Epithelial cell of proximal tubule (primary cell): ENCODE data around the gene CCDC85B. TPM values are rescaled to one million over a fixed set of nuclear protein-coding genes. Genes with fewer than 3 reads are reported as not detected.
"Not testable (repeated sequence)": the region's sequence is repeated elsewhere in the genome, so short reads cannot be mapped to it uniquely, and the experiment has no call there.

Source experiments
- DNase-seq: peaks from one replicate; pipeline ENCODE4 v3.0.0-alpha.2; 2011; ENCODE audit warnings: low read depth
- H3K4me3 ChIP-seq: 2 replicates; pipeline ENCODE4 v1.5.1; 2011; ENCODE audit warnings: low read depth, mild to moderate bottlenecking, low read length
- CTCF ChIP-seq: conservative IDR thresholded peaks from 2 replicates; pipeline ENCODE4 v1.5.1; 2012; ENCODE audit warnings: low read depth, mild to moderate bottlenecking, low read length
- total RNA-seq: library from RNA; depleted of rRNA; stranded (reverse); fragments of >200 nt; gene quantifications from 2 replicates; pipeline ENCODE4 v1.2.3, GENCODE V29; 2015

CCDC85B gene
- 76.5 and 94.2 TPM in 2 replicates for total RNA-seq

- TF ChIP-seq CTCF = no peak
- H3K4me3 ChIP-seq = peak within 1 kb of the TSS; percentile 58
- DNase-seq = no peak
Observed at GRCh38 chr11:65890324-65891218, at the start of gene CCDC85B. TSS of gene CCDC85B (plus strand) at chr11:65890673. CDS start at chr11:65890784, 111 bp downstream.

- no peak overlapping the region for H3K4me3 ChIP-seq
- TF ChIP-seq CTCF = no peak
- DNase-seq = no peak
Observed at GRCh38 chr11:65842144-65842543, 48.3 kb upstream of the CCDC85B start.

- DNase-seq = no peak
- no peak for TF ChIP-seq CTCF
- H3K4me3 ChIP-seq = no peak overlapping the region
Observed at GRCh38 chr11:65843811-65844210, 46.7 kb upstream of the CCDC85B start.

GRCh38 chr11:65844231-65844872 lies 46.1 kb upstream of the CCDC85B start:
- TF ChIP-seq CTCF = no peak
- H3K4me3 ChIP-seq = no peak overlapping the region
- no peak for DNase-seq

GRCh38 chr11:65847746-65848145 lies 42.7 kb upstream of the CCDC85B start:
- H3K4me3 ChIP-seq = no peak overlapping the region
- no peak for DNase-seq
- TF ChIP-seq CTCF = no peak

GRCh38 chr11:65848693-65849092 lies 41.8 kb upstream of the CCDC85B start:
- H3K4me3 ChIP-seq, DNase-seq: not testable (repeated sequence)

- no peak for TF ChIP-seq CTCF
- no peak for DNase-seq
- H3K4me3 ChIP-seq = no peak overlapping the region
Observed at GRCh38 chr11:65849366-65849765, 41.1 kb upstream of the CCDC85B start.
